Body of pancreas (tissue), 4 donors: ENCODE data around the gene DCTN2.

Experiments used
- POLR2A ChIP-seq, 3 donors: fragments of 450-650 bp; IDR thresholded peaks; one replicate each; pipeline ENCODE4 v1.6.1; 2016; ENCODE audit warnings: antibody characterized with exemption in 3 of 3, mild to moderate bottlenecking in 2 of 3
- TF ChIP-seq, protein P1 (sequence below), 7 experiments: fragments of 450-650 bp in 4 of 7; fragments of 200-600 bp in 3 of 7; sonication (generic) in 3 of 7; IDR thresholded peaks; one replicate each; pipeline ENCODE4 v1.5.1; 2016 to 2019; ENCODE audit warnings: antibody characterized with exemption in 7 of 7

DNA sequence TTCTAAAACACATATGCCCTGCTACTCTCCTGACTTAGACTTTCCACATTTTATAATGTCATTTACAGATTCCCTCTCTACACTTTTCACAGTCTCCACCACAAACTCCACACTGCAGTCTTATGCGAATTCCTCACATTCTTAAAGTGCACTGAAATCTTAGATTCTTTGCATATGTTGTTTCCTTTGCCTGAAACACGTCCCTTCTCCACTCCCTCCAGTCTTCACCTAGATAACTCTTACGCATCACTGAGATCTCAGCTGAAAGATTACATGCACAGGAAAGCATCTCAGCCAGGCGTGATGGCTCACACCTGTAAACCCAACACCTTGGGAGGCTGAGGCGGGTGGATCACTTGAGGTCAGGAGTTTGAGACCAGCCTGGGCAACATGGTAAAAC lies 63.5 kb downstream of the DCTN2 start:
- TF ChIP-seq, protein P1, sequence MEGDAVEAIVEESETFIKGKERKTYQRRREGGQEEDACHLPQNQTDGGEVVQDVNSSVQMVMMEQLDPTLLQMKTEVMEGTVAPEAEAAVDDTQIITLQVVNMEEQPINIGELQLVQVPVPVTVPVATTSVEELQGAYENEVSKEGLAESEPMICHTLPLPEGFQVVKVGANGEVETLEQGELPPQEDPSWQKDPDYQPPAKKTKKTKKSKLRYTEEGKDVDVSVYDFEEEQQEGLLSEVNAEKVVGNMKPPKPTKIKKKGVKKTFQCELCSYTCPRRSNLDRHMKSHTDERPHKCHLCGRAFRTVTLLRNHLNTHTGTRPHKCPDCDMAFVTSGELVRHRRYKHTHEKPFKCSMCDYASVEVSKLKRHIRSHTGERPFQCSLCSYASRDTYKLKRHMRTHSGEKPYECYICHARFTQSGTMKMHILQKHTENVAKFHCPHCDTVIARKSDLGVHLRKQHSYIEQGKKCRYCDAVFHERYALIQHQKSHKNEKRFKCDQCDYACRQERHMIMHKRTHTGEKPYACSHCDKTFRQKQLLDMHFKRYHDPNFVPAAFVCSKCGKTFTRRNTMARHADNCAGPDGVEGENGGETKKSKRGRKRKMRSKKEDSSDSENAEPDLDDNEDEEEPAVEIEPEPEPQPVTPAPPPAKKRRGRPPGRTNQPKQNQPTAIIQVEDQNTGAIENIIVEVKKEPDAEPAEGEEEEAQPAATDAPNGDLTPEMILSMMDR (IDR thresholded peaks at IDR 0.05): no peak
- TF ChIP-seq POLR2A (IDR thresholded peaks at IDR 0.05): no peak
